HG03520 (cell line): ENCODE measurements around the gene RASSF8.
A peak's percentile ranks its signal among the peaks of the same experiment; 100 is the strongest.

Source experiments
- ATAC-seq: cut with Tn5 transposase; IDR thresholded peaks from one replicate; pipeline ENCODE4 v1.9.1; 2021; ENCODE audit warnings: mild to moderate bottlenecking, moderate library complexity; ENCODE audit not compliant: unreplicated experiment

RASSF8 gene

DNA sequence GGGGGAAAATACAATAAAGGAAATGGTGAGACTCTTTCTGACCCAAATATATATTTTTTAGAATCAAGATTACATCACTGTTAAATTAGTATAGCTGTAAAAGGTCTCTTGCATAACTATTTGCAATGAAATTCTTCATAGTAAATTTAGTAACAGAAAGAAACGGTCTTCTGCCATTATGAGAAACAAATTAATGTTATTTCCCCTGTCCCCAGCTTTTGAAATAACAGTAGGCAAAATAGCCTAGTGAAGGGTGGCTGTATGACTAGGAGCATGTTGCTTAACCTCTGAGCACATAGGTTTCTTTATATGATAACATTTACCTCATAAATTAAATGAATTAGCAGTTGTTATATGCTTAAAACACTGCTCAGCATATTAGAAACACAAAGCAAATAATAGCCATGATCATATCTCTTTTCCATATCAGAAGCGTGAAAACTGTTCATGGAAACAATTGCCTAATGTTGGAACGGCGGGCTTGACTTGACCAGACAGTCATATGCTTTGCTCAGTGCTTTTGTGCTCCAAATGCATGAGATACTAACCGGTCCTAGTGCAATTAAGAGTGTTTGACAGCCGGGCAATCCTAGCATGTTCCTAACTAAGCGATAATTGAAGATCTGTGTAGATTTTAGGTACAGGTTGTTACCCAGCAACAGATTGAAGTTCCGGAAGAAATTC lies 142.3 kb downstream of the RASSF8 start:
- ATAC-seq, result no peak

DNA sequence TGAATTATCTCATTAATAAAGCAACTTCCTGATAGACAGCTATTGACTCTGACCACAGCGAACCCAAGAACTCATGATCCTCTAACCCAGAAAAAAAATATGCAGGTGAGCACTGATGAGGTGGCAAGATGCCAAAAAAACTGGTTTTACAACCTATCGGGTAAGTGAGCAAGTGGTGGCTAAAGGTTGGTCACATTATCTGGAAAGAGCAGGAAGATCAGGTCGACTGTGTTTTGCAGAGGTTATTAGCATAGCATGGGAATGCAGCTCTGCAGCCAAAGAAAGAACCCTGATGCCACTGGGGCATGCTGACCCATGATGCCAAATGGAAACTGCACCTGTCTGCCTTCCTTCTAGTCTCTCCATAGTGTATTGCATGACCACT lies 142.9 kb downstream of the RASSF8 start:
- no peak for ATAC-seq

DNA sequence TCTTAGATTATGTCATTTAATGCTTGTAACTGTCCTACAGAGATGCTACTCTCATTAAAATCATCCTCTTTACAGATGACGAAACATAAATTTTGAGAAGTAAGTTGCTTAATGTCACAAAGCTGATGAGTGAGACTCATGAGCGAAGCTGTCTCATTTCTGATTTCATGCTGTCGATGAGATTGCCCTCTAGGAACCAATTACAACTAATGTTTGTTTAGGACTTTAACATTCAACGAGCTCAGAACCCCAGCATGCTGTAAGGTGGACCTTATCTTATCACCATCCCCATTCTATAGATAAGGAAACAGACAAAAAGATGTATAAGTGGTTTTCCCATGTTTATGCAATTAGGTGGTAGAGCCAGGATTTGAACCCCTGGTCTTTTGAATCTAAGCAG lies 143.3 kb downstream of the RASSF8 start:
- ATAC-seq, result no peak

DNA sequence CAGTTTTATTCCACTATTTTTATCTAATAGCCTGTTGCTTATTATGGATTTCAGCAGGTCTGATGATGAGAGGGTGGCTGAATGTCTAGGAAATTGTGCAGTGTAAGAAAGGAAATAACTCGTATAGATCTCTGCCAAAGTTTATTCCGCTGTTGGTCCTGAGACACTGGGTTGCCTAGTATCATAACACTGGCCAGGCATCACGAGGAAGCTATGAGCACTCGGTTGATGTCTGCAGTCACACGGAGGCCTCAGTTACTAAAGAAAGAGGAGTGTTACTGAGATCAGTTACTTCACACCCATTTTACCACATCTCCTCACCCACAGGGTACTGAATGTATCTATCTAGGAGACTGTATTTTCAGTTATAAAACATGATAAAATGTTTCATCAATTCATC lies 144.5 kb downstream of the RASSF8 start:
- ATAC-seq, result no peak

DNA sequence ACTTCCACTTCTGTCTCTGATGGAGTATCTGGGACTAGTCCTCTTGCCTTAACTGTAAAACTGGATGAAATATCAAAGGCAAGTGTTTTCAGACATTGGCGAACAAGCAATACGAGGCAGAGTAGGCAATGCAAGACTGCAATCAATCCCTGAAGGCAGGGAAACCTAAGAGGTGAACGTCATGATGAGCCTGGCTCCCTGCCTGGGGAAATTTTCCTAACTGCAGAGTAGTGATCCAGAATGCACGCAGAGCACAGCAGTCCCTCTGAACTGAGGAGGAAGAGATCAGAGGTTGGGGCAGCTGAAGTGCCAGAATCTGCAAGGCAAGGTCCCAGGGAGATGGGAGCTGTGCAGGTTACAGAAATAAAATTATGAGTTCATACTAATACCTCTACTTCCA lies 147.9 kb downstream of the RASSF8 start:
- ATAC-seq, result no peak

DNA sequence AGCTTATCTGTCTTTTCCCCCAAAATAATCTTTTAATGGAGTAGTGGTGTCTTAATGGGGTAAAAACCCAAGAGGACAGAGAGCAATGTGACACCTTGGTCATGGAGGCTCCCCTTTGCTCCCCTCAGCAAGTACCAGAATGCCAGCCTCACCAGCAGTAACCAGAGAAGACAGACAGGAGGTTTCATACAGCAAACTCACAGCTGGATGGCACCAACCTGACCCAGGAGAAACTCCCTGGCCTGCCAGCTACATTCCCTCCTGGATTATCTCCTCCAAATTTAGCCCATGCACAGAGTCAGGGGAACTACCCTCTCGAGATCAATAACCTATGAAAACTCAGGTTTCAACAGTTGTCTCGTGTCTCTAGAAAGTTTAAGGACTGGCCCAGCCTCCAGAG lies 150.4 kb downstream of the RASSF8 start:
- ATAC-seq, result no peak

DNA sequence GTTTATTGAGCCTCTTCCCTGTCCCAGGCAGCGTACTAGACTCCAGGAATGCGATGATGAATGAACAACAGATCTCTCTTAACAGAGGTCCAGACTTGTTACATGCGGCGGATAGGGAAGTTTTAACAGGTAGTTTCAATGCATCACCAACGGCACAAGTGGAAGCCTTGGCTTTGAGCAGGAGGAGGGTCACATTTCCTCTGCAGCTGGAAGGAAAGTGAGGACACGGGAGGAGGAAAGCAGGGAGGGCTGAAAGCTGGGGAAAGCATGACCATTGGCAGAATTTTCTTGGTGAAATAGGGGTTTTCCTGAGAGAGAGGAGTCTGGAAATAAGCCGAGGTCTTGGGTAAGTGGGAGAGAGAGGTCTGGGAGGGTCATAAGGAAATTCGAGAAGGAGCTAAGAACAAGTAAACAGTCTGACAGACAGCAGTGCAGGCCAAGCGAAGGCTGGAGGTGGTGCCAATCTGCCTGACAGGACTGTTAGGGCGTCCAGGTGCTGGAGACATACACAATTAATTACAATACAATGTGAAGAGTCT lies 150.9 kb downstream of the RASSF8 start:
- no peak for ATAC-seq

DNA sequence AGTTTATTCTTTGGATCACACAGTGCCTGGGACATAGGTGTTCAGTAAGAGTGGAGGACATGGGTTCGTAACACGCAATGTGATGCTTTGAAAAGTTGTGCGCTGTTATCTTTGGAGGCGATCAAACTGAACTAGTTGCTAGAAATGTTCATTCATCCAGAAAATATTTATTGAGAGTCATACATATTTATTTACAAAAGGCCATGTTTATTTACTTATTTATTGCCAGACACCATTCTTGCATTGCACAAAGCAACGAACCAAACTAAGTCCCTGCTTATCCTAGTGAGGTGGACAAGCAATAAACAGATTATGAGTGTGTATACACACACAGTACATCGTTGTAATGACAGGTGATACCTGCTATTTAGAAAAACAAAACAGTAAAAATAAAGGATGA lies 153.8 kb downstream of the RASSF8 start:
- no peak for ATAC-seq

DNA sequence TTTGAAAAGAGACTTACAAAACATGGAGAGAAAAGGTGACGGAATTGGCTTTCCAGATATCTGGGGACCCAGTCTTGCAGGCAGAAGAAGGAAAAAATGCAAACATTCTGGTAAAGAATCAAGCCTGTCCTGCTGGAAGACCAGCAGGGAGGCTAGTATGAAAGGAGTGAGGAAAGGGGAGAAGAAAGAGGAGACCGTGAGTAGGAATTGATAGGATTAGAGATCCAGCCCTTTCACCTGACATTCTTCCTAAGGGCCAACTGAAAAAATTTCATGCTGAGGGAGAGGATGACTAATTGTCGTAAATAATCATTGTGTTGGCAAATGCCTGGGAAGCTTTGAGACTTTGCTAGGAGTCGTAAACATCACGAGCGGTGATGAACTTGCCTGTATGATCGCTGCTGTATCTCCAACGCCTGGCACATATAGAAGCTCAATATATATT lies 154.2 kb downstream of the RASSF8 start:
- no peak for ATAC-seq

DNA sequence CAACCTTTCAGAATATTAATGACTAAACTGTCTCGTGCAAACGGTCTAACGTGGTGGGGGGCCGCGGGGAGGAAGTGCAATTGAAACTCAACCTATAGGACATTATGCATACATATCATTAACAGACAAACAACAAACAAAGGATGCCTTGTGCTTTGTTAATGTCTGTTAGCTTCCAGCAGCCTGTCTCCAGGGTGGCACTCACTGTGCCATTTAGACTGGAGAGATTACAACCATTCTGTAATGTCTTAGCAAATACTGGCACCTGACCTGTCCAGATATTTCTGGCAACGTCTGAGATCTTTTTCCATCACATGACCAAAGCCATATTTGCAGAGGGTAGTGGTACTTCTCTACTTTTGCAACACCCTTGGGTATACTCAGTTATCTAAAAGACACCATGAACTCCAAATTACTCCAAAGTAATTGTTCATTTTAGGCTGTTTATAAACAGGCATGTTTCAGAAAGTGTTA lies 154.7 kb downstream of the RASSF8 start:
- ATAC-seq, result no peak

DNA sequence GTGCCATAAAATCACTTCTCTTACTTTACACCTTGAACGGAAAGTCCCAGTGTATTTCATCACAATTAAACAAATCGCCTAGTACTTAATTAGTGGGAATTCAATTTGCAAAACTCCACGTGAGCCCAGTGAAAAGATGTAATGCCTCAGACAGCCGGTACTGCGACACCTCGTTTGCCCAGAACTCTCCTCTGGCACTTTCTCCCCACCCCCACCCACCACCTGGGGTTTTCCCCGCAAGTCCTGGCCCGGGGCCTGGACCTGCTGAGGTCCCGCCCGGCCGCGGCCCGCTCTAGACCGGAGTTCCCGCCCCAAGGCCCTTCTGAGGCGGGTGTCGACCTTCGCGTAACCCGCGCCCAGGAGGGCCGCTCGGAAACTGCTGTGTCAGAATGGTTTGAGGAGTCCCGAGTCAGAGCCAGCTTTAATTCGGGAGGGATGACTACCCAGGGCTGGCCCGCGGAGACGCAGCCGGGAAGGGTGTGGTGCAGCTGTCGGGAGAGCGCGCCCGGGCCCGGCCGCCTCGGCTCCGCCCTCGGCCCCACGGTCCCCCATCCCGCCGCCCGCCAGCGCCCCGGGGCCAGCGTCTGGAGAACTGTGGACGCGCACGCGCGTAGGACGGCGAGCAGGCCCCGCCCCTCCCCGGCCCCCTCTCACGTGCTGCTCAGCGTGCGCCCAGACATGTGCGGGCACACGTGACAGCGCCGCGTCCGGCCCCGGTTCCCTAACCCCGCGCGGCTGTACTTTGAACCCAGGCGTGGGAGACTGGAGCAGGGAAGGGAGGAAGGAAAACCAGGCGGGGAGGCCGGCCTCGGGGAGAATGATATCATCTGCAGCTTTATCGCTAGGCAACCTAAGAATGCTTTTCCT lies 155.6 kb downstream of the RASSF8 start:
- ATAC-seq, result peak; percentile 72

DNA sequence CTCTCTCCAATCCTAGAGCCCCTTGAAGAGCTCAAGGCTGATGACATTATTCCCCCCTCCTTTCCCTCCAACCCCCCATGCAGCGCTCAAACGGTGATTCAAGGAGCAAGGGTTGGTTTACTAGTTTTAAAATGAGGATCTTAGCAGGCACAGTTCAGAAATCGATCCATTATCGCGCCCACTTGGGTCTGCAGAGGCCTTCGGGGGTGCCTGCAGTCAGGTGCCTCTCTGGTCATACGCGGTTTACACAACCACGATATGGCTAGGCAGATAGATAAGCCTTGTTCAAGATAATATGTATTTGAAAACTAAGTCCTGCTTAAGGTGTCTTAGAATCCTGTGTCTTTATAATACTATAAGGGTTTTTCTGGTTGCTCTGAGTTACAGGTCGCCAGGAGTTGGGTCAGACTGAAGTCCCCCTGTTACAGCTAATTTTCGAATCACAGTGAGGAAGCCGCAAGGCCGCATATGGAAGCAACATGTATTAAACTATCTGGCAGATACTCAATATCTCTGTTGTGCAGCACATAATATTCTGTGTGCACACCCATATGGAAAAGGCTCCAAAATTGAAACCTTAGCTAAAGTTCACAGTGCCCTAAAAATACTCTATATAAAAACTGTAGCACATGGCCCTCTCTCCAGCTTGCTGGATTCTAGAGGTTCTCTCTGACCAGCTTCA lies 156.4 kb downstream of the RASSF8 start:
- ATAC-seq, result no peak

DNA sequence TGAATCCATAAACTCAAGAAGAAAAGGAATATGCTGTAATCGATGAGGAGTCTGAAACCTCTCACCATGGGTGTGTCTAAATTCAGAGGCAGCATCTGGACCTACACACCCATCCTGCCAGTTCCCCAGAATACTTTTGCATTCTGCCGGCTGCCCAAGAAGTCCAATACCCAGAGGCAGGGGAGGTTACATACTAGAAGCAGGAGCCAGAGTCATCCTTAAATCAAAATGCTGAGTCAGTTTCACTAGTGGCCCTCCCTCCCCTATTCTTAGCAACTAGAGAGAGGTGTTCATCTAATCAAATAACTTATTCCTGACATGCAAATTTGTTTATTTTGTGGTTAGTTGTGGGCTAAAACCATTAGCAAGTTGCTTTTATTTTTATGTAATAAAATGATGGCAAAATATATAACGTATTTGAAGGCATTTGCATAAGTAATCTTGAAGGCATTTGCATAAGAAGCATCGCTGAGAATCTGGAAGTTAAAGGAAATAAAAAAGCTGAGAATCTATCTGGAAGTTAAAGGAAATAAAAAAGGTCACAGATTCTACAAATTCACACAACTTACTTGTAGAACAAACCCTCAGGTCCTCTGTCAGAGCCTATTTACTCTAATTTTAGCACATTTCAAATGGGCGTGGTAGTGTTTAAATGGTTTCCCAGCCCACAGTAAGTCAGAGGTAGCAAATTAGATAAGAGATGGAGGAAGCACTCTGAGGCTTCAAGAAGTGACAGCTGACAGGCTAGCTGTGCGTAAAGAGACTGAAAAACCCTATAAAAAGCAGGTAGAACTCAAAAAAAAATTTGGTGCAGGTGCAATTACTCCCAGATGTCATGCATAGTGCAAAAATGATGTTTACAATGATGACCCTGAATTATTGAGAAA lies 158.6 kb downstream of the RASSF8 start:
- ATAC-seq, result no peak

DNA sequence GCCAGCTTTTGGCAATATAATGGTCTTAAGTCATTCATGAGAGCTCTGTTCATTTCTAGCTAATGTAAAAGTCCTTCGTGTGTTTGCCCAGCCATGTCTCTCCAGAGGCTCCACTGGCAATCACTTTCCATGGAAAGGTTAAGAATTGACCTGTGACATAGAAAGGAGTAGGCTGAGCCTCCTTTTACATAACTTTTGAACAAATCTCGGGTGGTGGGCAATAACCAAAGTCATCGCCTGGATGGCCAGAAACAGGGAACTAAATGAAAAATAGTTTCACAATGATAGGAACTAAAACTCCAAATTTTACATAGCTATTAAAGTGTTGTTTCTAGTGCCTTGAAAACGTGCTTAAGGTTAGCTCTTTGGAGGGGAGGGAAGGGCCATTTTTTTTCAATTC lies 159.8 kb downstream of the RASSF8 start:
- no peak for ATAC-seq

DNA sequence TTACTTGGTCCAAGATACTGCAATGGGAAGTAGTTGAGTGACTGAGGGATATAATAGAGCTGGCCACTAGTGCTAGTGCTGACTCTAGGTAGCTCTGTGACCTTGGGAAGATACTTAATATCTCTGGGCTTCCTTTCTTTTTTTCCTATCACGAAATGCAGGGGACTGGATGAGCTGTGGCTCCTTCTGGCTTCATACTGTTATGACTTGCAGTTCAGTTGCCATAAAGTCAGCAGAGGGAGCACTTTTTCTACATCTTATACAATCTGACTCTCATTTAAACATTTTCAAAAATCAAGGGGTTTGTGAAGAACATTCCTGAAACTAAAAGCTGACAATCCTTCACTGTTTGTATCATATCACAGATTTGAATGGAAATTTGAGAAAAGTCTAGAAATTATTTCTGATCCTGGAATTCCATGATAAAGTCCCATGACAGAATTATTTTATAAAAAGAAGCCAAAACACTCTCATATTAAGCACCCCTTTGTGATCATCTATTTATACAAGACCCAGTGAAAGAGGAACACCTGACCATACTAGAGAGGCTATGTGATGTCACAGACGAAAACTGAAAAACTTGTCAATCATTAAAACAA lies 161.0 kb downstream of the RASSF8 start:
- ATAC-seq, result no peak

DNA sequence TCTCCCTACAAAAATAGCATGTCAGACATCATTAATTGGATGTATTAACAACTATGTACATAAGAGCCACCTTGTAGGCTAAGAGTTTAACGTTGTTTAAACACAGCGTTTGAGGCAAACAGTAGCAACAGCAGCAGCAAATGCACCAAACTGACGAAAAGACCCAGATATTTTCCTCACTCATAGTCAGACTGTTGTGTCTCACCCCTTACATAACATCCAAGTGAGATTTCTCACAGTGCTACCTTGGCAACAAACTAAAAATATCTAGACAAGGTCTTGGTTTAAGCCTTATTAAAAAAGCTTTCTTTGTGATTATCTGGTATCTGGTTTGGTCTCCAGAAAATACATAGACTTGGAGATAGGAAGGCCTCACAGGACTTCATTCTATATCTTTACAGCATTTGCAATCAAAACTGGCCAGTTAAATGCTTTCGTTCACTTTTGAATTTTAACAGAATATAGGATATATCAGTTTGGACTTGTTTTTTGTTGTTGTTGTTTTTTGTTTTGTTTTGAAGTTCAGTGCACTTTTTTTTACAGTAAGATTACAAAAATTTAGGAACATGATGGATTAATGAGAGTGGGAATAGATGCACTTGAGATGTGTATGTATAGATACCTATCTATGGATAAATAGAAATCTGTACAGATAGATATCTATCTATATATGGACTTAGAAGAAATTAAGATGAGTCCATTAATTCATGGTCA lies 162.2 kb downstream of the RASSF8 start:
- no peak for ATAC-seq

DNA sequence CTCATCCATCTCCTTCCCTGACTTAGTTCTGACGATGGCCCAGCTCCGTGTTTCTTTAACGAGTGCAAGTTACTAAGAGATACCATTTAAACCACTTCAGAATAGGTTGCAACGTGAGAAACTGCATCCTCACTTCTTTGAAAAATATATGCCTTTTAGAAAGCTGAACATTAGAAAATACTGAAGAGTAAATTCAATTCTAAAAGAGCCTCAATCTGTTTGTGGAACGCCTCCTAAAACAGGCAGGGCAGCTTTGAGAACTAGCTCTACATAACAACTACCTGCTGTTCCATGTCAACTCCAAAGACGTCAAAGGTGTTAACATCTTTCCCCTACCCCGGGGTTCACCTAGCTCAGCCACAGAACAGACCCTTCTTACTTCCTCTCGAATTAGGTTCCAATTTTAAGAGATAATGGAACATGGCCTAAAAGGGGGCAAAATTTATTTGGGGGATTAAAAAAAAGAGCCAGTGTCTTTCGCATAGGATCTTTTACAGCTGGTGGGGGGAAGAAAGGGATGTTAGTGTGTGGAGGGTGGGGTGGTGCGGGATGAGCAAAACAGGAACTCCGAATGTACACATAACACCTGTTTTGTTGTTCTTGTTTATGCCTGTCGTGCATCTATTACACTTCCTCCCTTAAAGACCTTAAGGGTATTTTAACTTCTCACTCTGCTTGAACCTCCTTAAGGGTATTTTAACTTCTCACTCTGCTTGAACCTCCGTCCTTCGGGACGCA lies 163.0 kb downstream of the RASSF8 start:
- ATAC-seq, result no peak

DNA sequence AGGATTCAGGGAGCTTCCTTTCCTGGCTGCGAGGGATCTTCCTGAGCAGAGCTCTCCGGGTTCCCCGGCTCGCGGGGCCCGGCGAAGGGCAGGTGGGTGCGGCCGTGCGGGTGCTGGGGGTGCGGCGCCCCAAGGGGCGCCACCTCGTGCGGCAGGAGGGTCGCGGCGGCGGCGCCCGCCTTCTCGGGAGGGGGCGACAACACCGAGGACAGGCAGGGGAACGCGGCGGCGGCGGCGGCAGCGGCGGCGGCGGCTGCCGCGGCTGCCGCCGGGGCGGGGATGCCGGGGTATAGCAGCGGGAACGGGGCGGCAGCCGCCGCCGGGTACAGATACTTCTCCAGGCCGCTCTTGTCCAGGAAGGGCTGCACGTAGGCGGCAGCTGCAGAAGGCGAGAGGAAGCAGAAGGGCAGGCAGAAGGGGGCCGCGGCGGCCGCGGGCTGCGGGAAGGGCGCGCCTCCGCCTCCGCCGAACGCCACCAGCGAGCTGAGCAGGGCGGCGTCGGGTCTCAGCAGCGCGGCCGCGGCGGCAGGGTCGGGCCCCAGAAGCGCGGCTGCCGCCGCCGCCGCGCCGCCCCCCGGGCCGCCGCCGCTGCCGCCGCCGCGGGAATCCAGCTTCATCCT lies 163.7 kb downstream of the RASSF8 start:
- ATAC-seq, result no peak
